Stimulated activated CD8-positive, alpha-beta memory T cell treated with anti-CD3 and anti-CD28 coated beads, Interleukin-7, amount 100 ng/mL, for 4 hours (primary cell): ENCODE data around the gene L3MBTL3.
"Not testable (repeated sequence)": the region's sequence is repeated elsewhere in the genome, so short reads cannot be mapped to it uniquely, and the experiment has no call there.

ENCODE experiments used
- DNase-seq, 2 donors: peaks; one replicate each; pipeline ENCODE4 v3.0.0-alpha.2; 2020; ENCODE audit warnings: low read depth in 2 of 2

L3MBTL3 gene

DNA sequence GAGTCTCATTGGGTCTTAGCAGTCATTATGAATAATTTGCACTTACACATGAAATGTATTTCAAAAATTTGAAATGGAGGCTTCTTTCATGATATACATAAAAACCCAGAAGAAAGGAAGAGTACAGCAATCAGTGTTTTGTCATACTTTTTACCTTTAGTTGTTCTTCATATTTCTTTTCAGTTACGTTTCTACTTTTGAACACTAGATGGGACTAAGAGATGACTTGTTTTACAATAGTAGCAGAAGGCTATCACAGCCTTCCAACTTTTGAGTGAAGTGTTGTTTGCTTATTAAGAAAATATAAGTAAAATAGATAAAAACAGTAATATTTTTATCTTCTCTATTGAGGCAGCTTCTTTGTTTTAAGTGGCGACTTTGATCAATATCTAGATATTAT lies 58.1 kb downstream of the L3MBTL3 start:
- DNase-seq, result no peak

DNA sequence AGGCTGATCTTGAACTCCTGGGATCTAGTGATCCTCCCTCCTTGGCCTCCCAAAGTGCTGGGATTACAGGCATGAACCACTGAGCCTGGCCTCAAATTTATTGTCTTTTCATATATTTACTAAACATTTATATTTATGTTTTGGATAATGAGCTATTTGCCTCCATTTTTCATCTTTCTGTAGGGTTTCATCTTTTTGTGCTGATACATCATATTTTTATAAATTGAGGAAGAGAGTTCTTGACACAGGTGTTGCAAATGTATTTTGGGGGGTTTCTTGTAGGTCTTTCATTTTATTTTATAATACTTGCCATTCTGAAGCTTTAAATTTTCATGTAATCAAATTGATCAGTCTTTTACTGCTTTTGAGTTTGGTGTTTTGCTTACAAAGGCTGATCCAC lies 72.4 kb downstream of the L3MBTL3 start:
- DNase-seq, result no peak

DNA sequence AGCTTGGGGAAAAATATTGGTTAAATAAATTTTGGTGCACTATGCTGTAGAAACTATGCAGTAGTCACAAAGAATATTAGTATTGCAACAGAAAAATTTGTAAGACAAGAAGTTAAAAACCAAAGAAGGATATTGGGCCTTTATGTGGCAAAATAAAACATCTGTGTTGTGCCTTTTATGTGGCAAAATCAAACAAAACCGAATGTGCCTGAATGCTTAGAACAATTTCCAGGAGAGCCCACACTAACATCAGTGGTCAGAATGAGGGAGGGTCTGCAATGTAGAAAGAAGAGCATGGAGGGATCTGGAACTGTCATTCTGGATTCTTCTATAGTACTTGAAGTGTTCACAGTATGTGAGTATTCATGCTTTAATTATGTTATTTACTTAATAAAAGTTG lies 75.2 kb downstream of the L3MBTL3 start:
- no peak for DNase-seq

DNA sequence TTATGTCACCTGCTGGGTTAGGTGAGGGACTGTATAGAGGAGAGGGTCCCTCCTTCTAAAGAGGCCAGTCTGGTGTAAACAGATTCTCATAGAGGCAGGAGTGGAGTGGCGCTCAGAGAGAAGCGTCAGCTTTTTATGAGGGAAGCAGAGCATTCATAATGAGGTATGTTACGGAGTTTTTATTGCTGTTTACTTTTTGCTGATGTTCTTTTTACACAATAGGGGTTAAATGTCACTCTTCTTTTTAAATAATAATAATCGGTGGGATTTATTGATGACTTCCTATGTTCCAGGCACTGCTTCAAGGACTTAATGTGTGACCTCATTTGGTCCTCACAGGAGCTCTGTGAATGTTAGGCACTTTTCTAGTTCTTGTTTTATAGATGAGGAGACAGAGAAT lies 79.9 kb downstream of the L3MBTL3 start:
- no peak for DNase-seq

DNA sequence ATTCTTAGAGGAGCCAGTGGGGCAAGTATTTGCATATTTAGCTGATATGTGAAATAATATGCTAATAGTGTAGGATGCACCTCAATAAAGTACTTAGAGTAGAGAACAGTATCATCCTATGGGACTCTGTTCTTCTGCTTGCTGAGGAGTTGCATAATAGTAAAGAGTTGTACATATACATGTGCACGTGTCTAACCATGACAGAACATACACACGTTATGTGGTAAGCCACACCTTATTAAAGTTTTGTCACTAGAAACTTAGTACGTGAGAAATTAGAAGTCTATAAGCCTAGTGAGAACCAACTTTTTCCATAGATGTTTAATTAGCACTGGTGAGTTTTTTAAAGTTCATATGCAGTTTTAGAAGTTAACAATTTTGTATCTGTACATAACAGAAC lies 80.7 kb downstream of the L3MBTL3 start:
- DNase-seq, result no peak

DNA sequence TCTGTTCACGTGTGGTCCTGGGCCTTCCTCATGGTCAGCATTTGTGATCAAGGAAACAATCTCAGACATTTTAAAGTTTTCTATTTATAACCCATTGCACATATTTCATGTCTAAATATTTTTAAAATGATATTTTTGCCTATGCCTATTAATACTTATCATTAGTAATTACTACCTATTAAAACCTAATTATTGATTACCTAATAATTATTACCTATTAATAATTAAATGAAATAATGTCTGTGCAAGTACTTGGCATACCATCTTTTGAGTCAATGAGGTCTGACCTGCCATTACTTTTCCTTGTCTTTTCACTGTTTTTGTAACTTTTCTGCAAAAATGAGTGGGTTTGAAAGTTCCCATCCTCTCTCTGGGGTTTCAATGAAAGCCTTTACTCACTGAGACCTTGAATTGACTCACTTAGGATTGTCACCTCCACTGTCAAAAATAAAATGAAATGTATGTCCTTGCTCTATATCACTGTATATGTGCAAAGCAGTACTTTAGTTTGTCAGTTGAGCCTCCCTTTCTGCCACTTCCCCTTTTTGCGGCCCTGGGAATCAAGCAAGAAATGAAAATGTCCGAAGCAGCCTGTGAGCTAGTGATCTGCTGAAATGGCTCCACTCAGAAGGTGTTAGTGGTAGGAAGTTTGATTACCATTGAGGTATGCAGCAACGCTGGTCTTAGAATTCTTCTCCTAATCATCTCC lies 87.8 kb downstream of the L3MBTL3 start:
- DNase-seq, result no peak

DNA sequence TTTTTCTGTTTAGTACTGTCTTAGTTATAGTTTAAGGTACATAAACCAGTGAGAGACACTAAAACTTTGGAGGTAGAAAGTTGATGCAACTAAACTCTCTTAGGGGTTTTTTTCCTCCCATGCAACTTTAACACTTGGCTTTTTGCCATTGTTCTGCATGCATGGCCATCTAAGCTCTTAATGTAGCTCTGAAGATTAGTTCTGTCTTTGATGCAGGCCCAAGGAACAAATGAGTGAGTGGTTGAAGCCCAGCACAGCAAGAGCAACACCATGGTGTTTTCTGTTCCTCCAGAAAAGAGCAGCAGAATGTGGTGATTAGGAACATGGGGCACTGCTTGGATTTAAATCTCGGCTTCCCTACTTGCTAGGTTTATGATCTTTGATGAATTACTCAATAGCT lies 89.3 kb downstream of the L3MBTL3 start:
- DNase-seq, result no peak

DNA sequence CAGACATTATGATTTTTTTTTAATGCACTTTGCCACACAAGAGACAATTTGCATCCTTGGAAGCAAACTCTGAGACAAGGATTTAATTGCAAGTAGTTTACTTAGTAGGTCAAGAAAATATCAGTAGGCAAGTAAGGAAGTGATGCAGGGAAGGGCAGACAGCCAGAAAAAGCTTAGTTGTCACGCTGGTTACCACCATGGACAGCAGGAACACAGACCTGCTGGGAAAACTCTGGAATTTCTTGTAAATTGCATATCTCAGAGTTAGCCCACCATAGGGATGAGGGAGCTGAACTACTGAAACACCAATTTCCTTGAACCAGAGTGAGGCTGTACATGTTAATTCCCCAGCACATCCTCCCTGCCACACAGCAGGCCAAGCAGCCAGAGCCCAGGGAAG lies 92.7 kb downstream of the L3MBTL3 start:
- no peak for DNase-seq

DNA sequence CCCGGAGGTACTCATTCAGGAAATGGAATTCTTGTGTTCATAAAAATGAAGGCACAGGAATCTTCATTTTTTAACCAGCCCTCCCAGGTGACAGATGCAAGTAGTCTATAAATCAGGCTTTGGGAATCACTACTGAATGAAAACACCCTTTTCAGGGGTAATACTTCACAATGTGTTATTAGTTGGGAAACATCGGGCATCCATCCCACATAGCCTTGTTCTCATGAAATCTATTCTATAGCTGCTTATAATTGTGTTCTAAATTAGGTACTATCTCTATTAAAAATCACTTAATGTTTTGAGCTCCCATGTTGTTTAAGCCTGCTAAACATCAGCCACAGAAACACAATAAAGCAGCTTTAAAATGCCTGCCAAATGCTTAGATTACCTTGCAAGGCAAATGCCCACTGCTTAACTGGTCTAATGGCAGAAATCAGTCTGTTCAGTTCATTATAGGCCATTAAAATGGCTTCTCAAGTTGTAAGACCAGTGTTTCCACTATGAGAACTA lies 94.9 kb downstream of the L3MBTL3 start:
- DNase-seq, result no peak

DNA sequence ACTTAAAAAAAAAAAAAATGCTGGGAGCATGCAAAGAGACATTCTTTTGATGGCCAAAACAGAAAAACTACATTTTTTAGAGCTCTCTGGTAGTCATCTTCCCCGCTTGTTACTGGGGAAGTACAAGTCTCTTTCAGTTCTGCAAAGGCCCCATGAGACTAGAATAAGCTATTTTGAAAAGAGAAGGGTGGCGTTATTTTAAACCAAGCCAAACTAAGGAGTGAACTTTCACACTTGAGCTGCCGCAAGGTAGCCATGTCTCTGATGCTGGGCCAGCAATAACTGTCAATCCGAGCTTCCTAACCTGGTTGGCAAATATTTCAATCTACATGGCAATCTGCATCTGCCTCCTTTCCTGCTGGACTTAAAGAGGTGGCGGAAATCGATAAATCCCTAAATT lies 96.7 kb downstream of the L3MBTL3 start:
- DNase-seq, result no peak

DNA sequence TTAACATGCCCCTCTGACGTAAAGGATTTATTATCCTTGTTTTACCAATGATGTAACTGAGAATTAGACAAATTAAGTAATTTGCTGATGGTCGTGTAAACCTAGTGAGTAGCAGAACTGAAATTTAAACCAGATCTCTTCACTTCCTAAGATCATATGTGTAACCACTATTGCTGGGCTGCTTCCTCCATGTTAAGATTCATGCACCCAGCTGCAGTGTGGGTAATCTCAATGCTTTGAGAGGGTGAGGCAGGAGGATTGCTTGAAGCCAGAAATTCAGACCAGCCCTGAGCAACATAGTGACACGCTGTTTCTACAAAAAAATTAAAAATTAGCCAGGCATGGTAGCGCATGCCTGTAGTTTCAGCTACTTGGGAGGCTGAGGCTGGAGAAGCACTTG lies 97.9 kb downstream of the L3MBTL3 start:
- no peak for DNase-seq

DNA sequence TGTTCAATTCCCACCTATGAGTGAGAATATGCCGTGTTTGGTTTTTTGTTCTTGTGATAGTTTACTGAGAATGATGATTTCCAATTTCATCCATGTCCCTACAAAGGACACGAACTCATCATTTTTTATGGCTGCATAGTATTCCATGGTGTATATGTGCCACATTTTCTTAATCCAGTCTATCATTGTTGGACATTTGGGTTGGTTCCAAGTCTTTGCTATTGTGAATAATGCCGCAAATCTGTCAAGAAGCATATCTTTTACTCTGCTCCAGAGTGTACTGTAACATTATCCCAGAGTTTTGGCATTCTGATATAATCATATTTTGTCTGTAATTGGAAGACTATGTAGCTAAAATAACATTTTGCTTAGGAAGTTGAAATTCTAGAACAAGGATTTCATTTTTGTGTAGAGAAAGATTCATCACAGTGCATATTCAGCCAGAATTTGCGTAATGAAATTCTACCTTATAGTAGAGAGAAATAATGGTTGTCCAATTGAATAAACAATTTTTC lies 98.9 kb downstream of the L3MBTL3 start:
- not testable (repeated sequence) for DNase-seq

DNA sequence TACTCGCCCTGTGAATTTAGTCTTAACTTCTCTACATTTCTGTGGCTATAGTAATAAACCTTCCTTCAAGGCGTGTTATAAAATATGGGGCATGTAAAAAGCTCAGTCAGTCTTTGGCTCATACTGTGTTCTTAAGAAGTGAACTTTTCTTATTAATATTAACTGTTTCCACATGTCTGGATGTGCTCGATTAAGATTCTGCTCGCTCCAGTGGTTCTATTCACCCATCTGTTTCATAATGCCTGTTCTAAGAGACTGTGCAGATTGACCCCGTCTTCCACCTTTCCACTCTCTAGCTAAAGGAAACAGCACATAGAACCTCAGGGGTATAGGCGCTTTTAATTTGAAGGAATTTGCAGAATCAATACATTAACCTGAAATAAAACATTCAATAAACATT lies 99.9 kb downstream of the L3MBTL3 start:
- no peak for DNase-seq

DNA sequence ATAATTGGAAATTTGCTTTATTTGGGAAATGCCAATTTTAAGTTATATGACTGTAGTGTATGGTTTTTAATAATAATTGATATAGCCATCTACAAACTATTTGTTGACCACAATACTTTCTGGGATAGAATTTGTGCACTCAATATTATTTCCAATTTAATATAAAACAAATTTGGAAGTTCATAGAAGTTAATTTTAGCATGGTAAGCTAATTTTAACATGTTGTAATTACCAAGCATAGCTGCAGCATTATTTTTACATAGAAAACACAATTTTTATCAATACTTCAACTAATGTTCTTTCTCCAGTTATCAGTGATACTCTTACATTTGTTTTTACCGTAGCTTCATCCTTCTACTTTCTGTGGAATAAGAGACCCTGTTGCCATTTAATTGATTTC lies 100.8 kb downstream of the L3MBTL3 start:
- DNase-seq, result no peak

DNA sequence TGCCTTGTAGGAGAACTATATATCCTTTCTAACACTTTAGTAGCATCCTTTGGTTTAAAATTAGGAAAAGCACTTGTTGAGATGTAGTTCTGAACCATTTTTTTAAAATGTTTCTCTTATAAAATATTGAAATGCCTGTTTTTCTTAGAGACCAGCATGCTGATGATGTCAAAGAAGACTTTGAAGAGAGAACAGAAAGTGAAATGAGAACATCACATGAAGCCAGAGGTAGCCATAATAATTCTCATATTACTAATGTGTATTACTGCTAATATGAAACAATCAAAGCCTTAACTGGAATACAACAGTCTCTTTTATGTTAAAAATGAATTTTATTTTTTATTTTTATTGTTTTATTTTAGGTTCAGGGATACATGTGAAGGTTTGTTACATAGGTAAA lies 102.3 kb downstream of the L3MBTL3 start:
- no peak for DNase-seq

DNA sequence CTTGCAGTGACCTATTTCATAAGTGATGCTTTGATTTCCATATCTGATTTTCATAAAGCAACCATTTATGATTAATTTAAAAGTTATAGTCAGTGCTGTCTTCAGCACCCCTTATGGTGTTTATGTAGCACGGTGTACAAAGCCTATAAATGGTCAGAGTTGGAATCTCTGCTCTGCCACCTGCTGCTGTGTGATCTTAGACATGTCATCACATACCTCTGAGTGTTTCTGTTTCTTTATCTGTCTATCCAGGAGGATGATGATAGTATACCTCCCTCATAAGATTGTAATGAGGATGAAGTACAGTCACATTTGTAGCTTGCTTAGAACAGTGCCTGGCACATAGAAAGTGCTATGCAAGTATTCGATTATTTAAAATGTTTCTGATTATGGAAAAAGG lies 103.9 kb downstream of the L3MBTL3 start:
- no peak for DNase-seq

DNA sequence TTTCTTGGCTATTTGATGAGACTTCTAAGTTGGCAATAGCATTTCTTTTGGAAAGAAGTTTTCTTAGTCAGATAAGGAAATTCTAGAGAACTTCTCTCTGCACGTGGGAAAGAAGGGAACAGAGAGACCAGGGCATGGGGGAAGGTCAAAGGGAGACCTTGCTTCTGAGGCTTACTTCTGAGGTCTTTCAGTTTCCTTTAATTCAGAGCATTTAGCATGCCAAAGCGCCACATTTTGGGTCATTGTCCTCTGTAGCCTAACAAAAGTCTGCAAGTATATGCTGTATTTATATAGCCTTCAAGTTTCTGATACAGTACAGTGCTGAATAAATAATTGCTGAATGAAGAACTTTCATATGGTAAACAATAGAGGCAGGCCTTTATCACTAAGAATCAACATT lies 108.8 kb downstream of the L3MBTL3 start:
- DNase-seq, result no peak

DNA sequence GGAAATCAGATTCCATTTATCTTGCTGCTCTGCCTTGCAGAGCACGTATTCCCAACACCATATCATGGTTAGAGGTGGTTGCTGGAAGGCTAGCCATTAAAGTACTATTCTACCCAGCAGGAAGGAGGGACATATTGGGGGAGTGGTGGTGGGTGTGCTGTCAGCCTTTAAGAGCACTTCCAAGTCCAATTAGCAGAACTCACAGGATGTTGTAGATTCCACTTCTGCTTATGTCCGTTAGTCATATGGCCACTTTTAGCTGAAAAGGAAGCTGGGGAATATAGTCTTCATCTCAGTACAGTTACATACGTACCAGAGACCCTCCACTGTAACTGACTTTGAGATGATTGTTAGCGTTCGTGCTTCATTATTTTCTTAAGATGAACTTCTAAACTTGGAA lies 109.9 kb downstream of the L3MBTL3 start:
- no peak for DNase-seq

DNA sequence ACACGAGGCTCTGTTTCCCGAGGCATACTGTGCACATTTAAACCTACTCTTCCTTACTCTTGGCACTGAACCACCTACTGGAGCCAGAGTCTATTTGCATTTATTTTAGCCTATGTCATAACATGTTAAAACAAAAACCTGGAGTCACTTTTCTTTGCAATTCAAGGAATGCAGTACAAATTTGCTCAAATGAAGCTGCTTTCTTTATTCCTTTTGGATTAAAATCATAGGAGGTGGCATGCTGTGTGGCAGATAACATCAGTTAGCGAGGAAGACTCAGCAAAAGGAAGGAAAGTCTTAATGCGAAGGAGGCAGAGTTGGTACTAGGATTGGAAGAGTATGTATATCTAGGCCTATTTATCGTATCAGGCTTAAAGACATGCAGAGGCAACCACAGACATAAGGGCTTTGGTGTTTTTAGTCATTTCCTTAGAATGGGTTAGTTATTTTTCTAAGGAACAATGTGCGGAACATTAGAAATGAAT lies 111.4 kb downstream of the L3MBTL3 start:
- no peak for DNase-seq

DNA sequence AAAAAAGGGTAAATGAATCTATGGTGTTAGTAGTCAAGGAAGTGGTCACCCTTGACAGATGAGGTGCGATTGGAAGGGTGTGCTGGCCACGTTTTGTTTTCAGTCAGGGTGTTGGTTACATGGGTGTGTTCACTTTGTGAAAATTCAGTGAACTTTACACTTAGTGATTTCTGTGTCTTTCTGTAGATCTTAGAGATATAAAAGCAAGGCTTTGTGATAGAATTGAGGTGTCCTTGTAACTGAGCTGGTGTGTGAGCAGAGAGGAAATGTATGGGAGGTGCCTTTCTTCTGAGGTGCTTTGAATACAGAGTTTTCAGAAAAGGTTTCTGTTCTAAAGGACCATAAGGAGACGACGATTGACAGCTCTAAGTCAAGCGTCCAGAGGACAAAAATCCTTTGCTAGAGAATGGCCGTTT lies 113.9 kb downstream of the L3MBTL3 start:
- peak; percentile 23 to 26 for DNase-seq

DNA sequence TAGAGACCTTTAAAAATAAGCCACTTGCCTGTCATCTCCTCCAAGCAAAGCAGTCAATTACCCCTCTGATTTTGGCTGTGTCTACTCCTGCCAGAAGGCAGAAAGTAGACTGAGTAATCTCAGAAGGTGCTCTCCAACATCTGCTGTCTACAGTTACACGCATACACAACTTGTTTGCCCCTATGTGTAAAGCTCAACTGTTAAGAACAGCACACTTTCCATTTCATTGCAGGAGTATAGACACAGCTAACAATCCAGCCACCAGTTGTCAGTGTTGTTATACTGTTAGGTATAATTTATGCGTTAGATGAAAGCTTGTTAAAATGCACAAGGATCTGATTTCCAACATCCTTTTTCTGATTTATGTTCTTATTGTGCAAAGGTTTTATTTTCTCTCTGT lies 116.2 kb downstream of the L3MBTL3 start:
- DNase-seq, result no peak

DNA sequence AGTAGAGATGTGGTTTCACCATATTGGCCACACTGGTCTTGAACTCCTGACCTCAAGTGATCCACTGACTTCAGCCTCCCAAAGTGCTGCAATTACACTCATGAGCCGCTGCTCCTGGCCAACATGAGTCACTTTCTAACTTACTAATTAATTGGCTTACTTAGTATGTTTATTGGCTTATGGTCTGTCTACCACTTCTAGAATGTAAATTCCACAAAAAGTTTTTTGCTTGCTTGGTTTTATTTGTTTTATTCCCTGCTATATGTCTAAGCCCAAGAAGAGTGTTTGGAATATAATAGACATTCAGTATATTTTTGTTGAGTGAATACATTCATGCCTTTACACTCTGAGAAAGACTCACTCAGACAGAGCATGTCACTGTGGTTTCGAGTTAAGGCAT lies 118.4 kb downstream of the L3MBTL3 start:
- DNase-seq, result no peak

DNA sequence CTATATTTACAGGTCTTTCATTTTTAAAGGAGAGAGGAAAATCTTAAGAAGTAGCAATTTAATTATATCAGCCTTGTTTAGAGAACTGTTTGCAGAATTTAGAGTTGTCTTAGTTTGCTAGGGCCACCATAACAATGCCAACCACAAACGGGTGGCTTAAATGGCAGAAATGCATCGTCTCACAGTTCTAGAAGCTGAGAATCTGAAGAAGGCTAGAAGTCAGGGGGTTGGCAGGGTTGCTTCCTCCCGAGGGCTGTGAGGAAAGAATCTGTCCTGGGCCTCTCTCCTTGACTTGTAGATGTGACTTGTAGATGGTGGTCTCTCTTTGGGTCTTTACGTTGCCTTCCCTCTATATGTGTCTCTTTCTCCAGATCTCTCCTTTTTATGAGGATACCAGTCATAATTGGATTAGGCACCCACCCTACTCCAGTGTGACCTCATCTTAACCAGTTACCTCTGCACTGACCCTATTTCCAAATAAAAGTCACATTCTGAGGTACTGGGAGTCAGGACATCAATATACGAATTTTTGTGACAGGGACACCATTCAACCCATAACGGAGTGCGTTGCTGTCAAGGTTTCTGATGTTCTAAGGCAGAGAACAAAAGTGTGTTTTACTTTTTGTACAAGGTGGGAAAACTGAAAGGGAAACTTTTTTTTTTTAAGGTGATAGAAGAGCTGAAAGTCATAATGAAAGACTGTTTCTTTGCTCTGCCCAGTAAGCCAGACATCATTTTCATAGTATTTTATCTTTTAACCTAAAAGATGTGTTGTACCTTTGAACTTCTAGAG lies 119.9 kb downstream of the L3MBTL3 start:
- no peak for DNase-seq
